IMR-90 (cell line): Measurements from ENCODE around the gene CERS5.

ENCODE experiments used
- BHLHE40 ChIP-seq: fragments of 150-350 bp; IDR thresholded peaks from 2 replicates; pipeline ENCODE4 v1.6.1; 2016; ENCODE audit warnings: mild to moderate bottlenecking, low read depth, low read length
- CEBPB ChIP-seq: IDR thresholded peaks from 2 replicates; pipeline ENCODE4 v1.6.1; 2012; ENCODE audit warnings: low read depth, low read length, improper control_type of control experiment
- CTCF ChIP-seq: conservative IDR thresholded peaks from 2 replicates; pipeline ENCODE4 v1.5.1; 2012; ENCODE audit warnings: mild to moderate bottlenecking, low read depth, low read length, improper control_type of control experiment
- MAFK ChIP-seq: IDR thresholded peaks from 2 replicates; pipeline ENCODE4 v1.6.1; 2012; ENCODE audit warnings: low read depth, low read length, improper control_type of control experiment
- MAZ ChIP-seq: IDR thresholded peaks from 2 replicates; pipeline ENCODE4 v1.6.1; 2012; ENCODE audit warnings: low read depth, mild to moderate bottlenecking, low read length, improper control_type of control experiment, moderate library complexity, borderline replicate concordance
- POLR2A ChIP-seq: IDR thresholded peaks from 2 replicates; pipeline ENCODE4 v1.6.1; 2012; ENCODE audit warnings: mild to moderate bottlenecking, low read depth, low read length
- RAD21 ChIP-seq: IDR thresholded peaks from 2 replicates; pipeline ENCODE4 v1.6.1; 2012; ENCODE audit warnings: low read length, improper control_type of control experiment
- RFX5 ChIP-seq: IDR thresholded peaks from 2 replicates; pipeline ENCODE4 v1.8.0; 2012; ENCODE audit warnings: low read depth, mild to moderate bottlenecking, low read length, moderate library complexity

GRCh38 chr12:50107416-50108268, 59.5 kb downstream of the CERS5 start:
- TF ChIP-seq CTCF (no peak), MAZ (no peak), POLR2A (no peak), MAFK (peak; percentile 10; the same call in 1 of the 2 replicates), BHLHE40 (no peak), CEBPB (no peak), RAD21 (no peak), RFX5 (no peak)
